Prostate gland (tissue), 2 donors: Measurements from ENCODE around the gene DMAC2.

ENCODE experiments used
- POLR2A ChIP-seq: fragments of 450-650 bp; IDR thresholded peaks from one replicate; pipeline ENCODE4 v1.6.1; 2016; ENCODE audit warnings: antibody characterized with exemption, mild to moderate bottlenecking
- POLR2AphosphoS5 ChIP-seq: sonication (generic); formaldehyde crosslinking; IDR thresholded peaks from one replicate; pipeline ENCODE4 v1.6.1; 2017; ENCODE audit warnings: antibody characterized with exemption
- TF ChIP-seq, protein P1 (sequence below), 4 experiments: fragments of 200-600 bp in 2 of 4; fragments of 450-650 bp in 2 of 4; sonication (generic) in 2 of 4; IDR thresholded peaks; 1 replicate in 3 of 4; 2 replicates in 1 of 4; pipeline ENCODE4 v1.5.1; 2016 to 2019; ENCODE audit warnings: antibody characterized with exemption in 4 of 4, mild to moderate bottlenecking in 2 of 4, moderate library complexity in 2 of 4

DNA sequence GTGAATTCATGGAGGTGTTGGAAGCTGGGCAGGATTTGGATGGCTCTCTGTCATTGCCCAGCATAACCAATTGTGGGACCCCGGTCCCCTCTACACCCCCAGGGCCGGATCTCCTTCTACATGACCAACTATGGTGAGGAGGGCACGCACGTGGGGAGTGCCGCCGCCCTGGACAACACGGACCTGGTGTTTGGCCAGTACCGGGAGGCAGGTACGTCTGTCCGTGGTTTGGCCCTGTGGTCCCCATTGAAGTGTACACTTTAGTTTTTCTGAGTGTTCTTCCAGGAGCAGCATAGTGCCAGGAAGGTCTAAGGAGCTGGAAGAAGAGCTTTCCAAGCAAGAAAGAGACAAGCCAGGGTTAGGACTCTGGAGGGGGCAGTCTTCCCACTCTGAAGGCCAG, 25.8 kb downstream of the DMAC2 start:
- TF ChIP-seq POLR2A: no peak
- TF ChIP-seq, protein P1, sequence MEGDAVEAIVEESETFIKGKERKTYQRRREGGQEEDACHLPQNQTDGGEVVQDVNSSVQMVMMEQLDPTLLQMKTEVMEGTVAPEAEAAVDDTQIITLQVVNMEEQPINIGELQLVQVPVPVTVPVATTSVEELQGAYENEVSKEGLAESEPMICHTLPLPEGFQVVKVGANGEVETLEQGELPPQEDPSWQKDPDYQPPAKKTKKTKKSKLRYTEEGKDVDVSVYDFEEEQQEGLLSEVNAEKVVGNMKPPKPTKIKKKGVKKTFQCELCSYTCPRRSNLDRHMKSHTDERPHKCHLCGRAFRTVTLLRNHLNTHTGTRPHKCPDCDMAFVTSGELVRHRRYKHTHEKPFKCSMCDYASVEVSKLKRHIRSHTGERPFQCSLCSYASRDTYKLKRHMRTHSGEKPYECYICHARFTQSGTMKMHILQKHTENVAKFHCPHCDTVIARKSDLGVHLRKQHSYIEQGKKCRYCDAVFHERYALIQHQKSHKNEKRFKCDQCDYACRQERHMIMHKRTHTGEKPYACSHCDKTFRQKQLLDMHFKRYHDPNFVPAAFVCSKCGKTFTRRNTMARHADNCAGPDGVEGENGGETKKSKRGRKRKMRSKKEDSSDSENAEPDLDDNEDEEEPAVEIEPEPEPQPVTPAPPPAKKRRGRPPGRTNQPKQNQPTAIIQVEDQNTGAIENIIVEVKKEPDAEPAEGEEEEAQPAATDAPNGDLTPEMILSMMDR (IDR thresholded peaks at IDR 0.05): no peak
- no peak for TF ChIP-seq POLR2AphosphoS5
